H1 (cell line): ENCODE results near the gene NT5DC1. TPM values are rescaled to one million over a fixed set of nuclear protein-coding genes. Genes with fewer than 3 reads are reported as not detected.

Experiments used
- CTCF ChIA-PET: fragments of 300-600 bp; sonication (Branson Sonifier 250); formaldehyde crosslinking; loops from one replicate; lab custom pipeline; 2021; ENCODE audit not compliant: partially characterized antibody; lab: Charles Lee
- POLR2A ChIA-PET: fragments of 300-600 bp; sonication (Branson Sonifier 250); formaldehyde crosslinking; loops from one replicate; lab custom pipeline; 2021; ENCODE audit warnings: inconsistent platforms; ENCODE audit not compliant: partially characterized antibody; lab: Charles Lee
- DNase-seq, 2 experiments: peaks; one replicate each; pipeline versions ENCODE4 v3.0.0 to v3.0.0-alpha.2; 2010 to 2022; ENCODE audit warnings: low spot score in 2 of 2, low read depth in 1 of 2, mixed read lengths in 1 of 2
- FAIRE-seq: peaks from 2 replicates; lab custom pipeline; 2011; peaks lifted over from hg19 to GRCh38; lab: Jason Lieb, UNC
- H2AFZ ChIP-seq: 2 replicates; pipeline ENCODE4 v1.8.1; 2012; ENCODE audit warnings: low read length, inconsistent platforms
- H2AK5ac ChIP-seq: 2 replicates; pipeline ENCODE4 v1.6.1; 2013; ENCODE audit warnings: low read depth, low read length
- H2BK120ac ChIP-seq: replicated peaks from 2 replicates; pipeline ENCODE3; 2013; ENCODE audit warnings: low read depth, low read length, inconsistent platforms
- H2BK12ac ChIP-seq: 2 replicates; pipeline ENCODE4 v1.6.1; 2013; ENCODE audit warnings: low read depth, low read length
- H2BK15ac ChIP-seq: 2 replicates; pipeline ENCODE4 v1.6.1; 2013; ENCODE audit warnings: low read length
- H2BK20ac ChIP-seq: 2 replicates; pipeline ENCODE4 v1.6.1; 2013; ENCODE audit warnings: low read length
- H2BK5ac ChIP-seq: 2 replicates; pipeline ENCODE4 v1.6.1; 2013; ENCODE audit warnings: low read depth, low read length
- H3K14ac ChIP-seq: 2 replicates; pipeline ENCODE4 v1.6.1; 2013; ENCODE audit warnings: inconsistent platforms; ENCODE audit not compliant: insufficient read length
- H3K18ac ChIP-seq: 2 replicates; pipeline ENCODE4 v1.6.1; 2013; ENCODE audit warnings: low read length; ENCODE audit errors: extremely low read depth
- H3K23ac ChIP-seq: 2 replicates; pipeline ENCODE4 v1.6.1; 2013; ENCODE audit warnings: inconsistent platforms; ENCODE audit not compliant: insufficient read length
- H3K23me2 ChIP-seq: 2 replicates; pipeline ENCODE4 v1.6.1; 2013; ENCODE audit warnings: low read depth, low read length
- H3K27ac ChIP-seq: 2 replicates; pipeline ENCODE4 v1.6.1; 2011; ENCODE audit warnings: low read depth, low read length, inconsistent platforms
- H3K27me3 ChIP-seq, 4 experiments: replicated peaks in 1 of 4; 1 replicate in 1 of 4; 2 replicates in 3 of 4; pipeline versions ENCODE4 v1.6.1 to v1.8.1; 2011 to 2013; ENCODE audit warnings: low read length in 3 of 4, mild to moderate bottlenecking in 3 of 4, inconsistent platforms in 2 of 4, mixed read lengths in 2 of 4, moderate library complexity in 1 of 4; ENCODE audit not compliant: control insufficient read depth in 3 of 4, insufficient read depth in 3 of 4; ENCODE audit errors: extremely low read depth in 1 of 4
- H3K36me3 ChIP-seq, 4 experiments: 2 replicates each; pipeline versions ENCODE4 v1.6.1 to v1.8.1; 2011 to 2013; ENCODE audit warnings: mild to moderate bottlenecking in 4 of 4, low read length in 3 of 4, moderate library complexity in 2 of 4, control low read depth in 1 of 4, inconsistent platforms in 1 of 4; ENCODE audit not compliant: insufficient read depth in 4 of 4, control insufficient read depth in 2 of 4
- H3K4ac ChIP-seq: replicated peaks from 2 replicates; pipeline ENCODE3; 2013; ENCODE audit warnings: low read length, low read depth, mixed read lengths, inconsistent platforms; ENCODE audit not compliant: insufficient read length
- H3K4me1 ChIP-seq, 4 experiments: replicated peaks in 1 of 4; 1 replicate in 1 of 4; 2 replicates in 3 of 4; pipeline versions ENCODE4 v1.6.1 to v1.8.1; 2011 to 2013; ENCODE audit warnings: low read length in 3 of 4, inconsistent platforms in 2 of 4, mixed read lengths in 1 of 4; ENCODE audit not compliant: insufficient read depth in 4 of 4, control insufficient read depth in 3 of 4
- H3K4me2 ChIP-seq, 2 experiments: 2 replicates each; pipeline versions ENCODE4 v1.6.1 to v1.8.1; 2011 to 2013; ENCODE audit warnings: low read depth in 2 of 2, low read length in 2 of 2, control low read depth in 1 of 2, inconsistent platforms in 1 of 2, mild to moderate bottlenecking in 1 of 2; ENCODE audit not compliant: insufficient read depth in 1 of 2
- H3K4me3 ChIP-seq, 4 experiments: fragments of 200-600, 300-600 bp in 1 of 4; sonication (generic), shearing (Covaris generic), sonication (Bioruptor Twin) in 1 of 4; 2 replicates each; pipeline versions ENCODE4 v1.5.1 to v1.8.1; 2011 to 2016; ENCODE audit warnings: low read length in 4 of 4, low read depth in 3 of 4, control low read depth in 2 of 4, inconsistent platforms in 2 of 4, mild to moderate bottlenecking in 2 of 4, mixed read lengths in 1 of 4, moderate library complexity in 1 of 4; ENCODE audit not compliant: insufficient read depth in 2 of 4; ENCODE audit errors: extremely low read depth in 1 of 4
- H3K56ac ChIP-seq: replicated peaks from 2 replicates; pipeline ENCODE3; 2013; ENCODE audit warnings: low read depth, mild to moderate bottlenecking, mixed read lengths, low read length, inconsistent platforms; ENCODE audit not compliant: insufficient read length
- H3K79me1 ChIP-seq: 2 replicates; pipeline ENCODE4 v1.6.1; 2013; ENCODE audit warnings: low read depth, low read length, control low read depth
- H3K79me2 ChIP-seq, 2 experiments: 2 replicates each; pipeline versions ENCODE4 v1.6.1 to v1.8.1; 2012 to 2013; ENCODE audit warnings: low read length in 2 of 2, mild to moderate bottlenecking in 2 of 2, inconsistent platforms in 1 of 2; ENCODE audit not compliant: insufficient read depth in 2 of 2, control insufficient read depth in 1 of 2
- H3K9ac ChIP-seq, 4 experiments: replicated peaks in 1 of 4; 1 replicate in 1 of 4; 2 replicates in 3 of 4; pipeline versions ENCODE4 v1.6.1 to v1.8.1; 2011 to 2013; ENCODE audit warnings: low read depth in 3 of 4, low read length in 3 of 4, control low read depth in 2 of 4, mild to moderate bottlenecking in 2 of 4, moderate library complexity in 2 of 4, inconsistent platforms in 1 of 4; ENCODE audit errors: extremely low read depth in 1 of 4
- H3K9me3 ChIP-seq, 2 experiments: 2 replicates each; pipeline versions ENCODE4 v1.6.1 to v1.8.1; 2012 to 2013; ENCODE audit warnings: mild to moderate bottlenecking in 2 of 2, moderate library complexity in 2 of 2, control low read depth in 1 of 2, inconsistent platforms in 1 of 2, low read depth in 1 of 2, low read length in 1 of 2, mixed read lengths in 1 of 2; ENCODE audit not compliant: insufficient read depth in 2 of 2
- H4K20me1 ChIP-seq, 2 experiments: replicated peaks in 1 of 2; 2 replicates each; pipeline versions ENCODE3 to v1.8.1; 2011 to 2013; ENCODE audit warnings: inconsistent platforms in 2 of 2, low read length in 2 of 2, mild to moderate bottlenecking in 1 of 2; ENCODE audit not compliant: insufficient read depth in 2 of 2, control insufficient read depth in 1 of 2
- H4K5ac ChIP-seq: 2 replicates; pipeline ENCODE4 v1.6.1; 2013; ENCODE audit warnings: low read length, low read depth, mixed read lengths, inconsistent platforms; ENCODE audit not compliant: insufficient read length
- H4K8ac ChIP-seq: 2 replicates; pipeline ENCODE4 v1.8.0; 2013; ENCODE audit warnings: mild to moderate bottlenecking, moderate library complexity, low read length, inconsistent platforms; ENCODE audit not compliant: insufficient read depth; ENCODE audit errors: extremely low read depth
- H4K91ac ChIP-seq: replicated peaks from 2 replicates; pipeline ENCODE3; 2013; ENCODE audit warnings: low read length, mixed read lengths, inconsistent platforms; ENCODE audit not compliant: insufficient read length
- BCL11A ChIP-seq, 2 experiments: IDR thresholded peaks; one replicate each; pipeline ENCODE4 v1.6.1; 2011; ENCODE audit warnings: low read depth in 2 of 2, low read length in 2 of 2, mild to moderate bottlenecking in 2 of 2
- CBX5 ChIP-seq: fragments of 300-800, 300-1000 bp; sonication (generic); IDR thresholded peaks from 2 replicates; pipeline ENCODE4 v1.7.1; 2016; ENCODE audit warnings: antibody characterized with exemption, low read length, low read depth
- CHD1 ChIP-seq: IDR thresholded peaks from 2 replicates; pipeline ENCODE4 v1.6.1; 2012; ENCODE audit warnings: low read depth, low read length, improper control_type of control experiment
- FOSL1 ChIP-seq: IDR thresholded peaks from 2 replicates; pipeline ENCODE4 v1.6.1; 2011; ENCODE audit warnings: mild to moderate bottlenecking, low read depth, low read length, moderate library complexity; ENCODE audit not compliant: insufficient read depth
- HDAC2 ChIP-seq, 2 experiments: fragments of 300-600 bp in 1 of 2; sonication (generic) in 1 of 2; IDR thresholded peaks; 2 replicates each; pipeline ENCODE4 v1.6.1; 2011 to 2012; ENCODE audit warnings: low read depth in 2 of 2, low read length in 2 of 2, mild to moderate bottlenecking in 2 of 2, moderate library complexity in 2 of 2, borderline replicate concordance in 1 of 2, inconsistent platforms in 1 of 2
- JUN ChIP-seq: IDR thresholded peaks from 2 replicates; pipeline ENCODE4 v1.6.1; 2011; ENCODE audit warnings: low read depth, mild to moderate bottlenecking, improper control_type of control experiment, low read length
- MAFK ChIP-seq: IDR thresholded peaks from 2 replicates; pipeline ENCODE4 v1.6.1; 2012; ENCODE audit warnings: low read depth, mild to moderate bottlenecking, improper control_type of control experiment, low read length
- RAD21 ChIP-seq, 2 experiments: IDR thresholded peaks in 1 of 2; conservative IDR thresholded peaks in 1 of 2; 2 replicates each; pipeline ENCODE4 v1.6.1; 2011; ENCODE audit warnings: low read depth in 2 of 2, low read length in 2 of 2, improper control_type of control experiment in 1 of 2, inconsistent platforms in 1 of 2, mild to moderate bottlenecking in 1 of 2, moderate library complexity in 1 of 2
- SIRT6 ChIP-seq: IDR thresholded peaks from one replicate; pipeline ENCODE4 v1.7.1; 2012; ENCODE audit warnings: low read length, inconsistent platforms
- TAF7 ChIP-seq: optimal IDR thresholded peaks from 2 replicates; pipeline ENCODE3; 2011; ENCODE audit warnings: low read depth, mild to moderate bottlenecking, inconsistent platforms, low read length, moderate library complexity, borderline replicate concordance
- WGBS, 2 experiments: shearing (Covaris generic) in 1 of 2; methylation state at CpG; one replicate each; pipeline versions ENCODE4 v1.1.6 to v1.1.7; 2013 to 2015; ENCODE audit warnings: low lambda C conversion rate in 2 of 2, mixed read lengths in 2 of 2, inconsistent platforms in 1 of 2, low coverage in 1 of 2, missing lambda C conversion rate in 1 of 2; ENCODE audit not compliant: insufficient replicate concordance in 2 of 2, insufficient coverage in 1 of 2, insufficient read length in 1 of 2; ENCODE audit errors: extremely low coverage in 1 of 2, missing lambda C conversion rate in 1 of 2; 5-methylcytosine and 5-hydroxymethylcytosine counted together
- polyA plus RNA-seq, 7 experiments: library from polyadenylated mRNA; depleted of rRNA in 3 of 7; stranded (reverse) in 5 of 7; unstranded in 2 of 7; fragments of >200 nt in 5 of 7; fragments of 200-250 nt in 2 of 7; gene quantifications; 1 replicate in 5 of 7; 2 replicates in 1 of 7; 4 replicates in 1 of 7; pipeline versions ENCODE4 v1.2.1 to v1.2.3, GENCODE V29; 2011 to 2013; ENCODE audit warnings: missing spikeins in 2 of 7, mixed read lengths in 2 of 7
- total RNA-seq: library from RNA; stranded (reverse); fragmentation: NEBNext Ultra II Directional; extraction: Animal tissue kit (Norgen Biotek cat#: 25700); gene quantifications from 2 replicates; pipeline ENCODE4 v1.2.1, GENCODE V29; 2021

The NT5DC1 gene
- total and polyA plus RNA-seq, 2 of the 8 experiments (the other 6 are each of a cell fraction or from before 2014, with no cell fraction given): 25.3 to 72.7 TPM

DNA sequence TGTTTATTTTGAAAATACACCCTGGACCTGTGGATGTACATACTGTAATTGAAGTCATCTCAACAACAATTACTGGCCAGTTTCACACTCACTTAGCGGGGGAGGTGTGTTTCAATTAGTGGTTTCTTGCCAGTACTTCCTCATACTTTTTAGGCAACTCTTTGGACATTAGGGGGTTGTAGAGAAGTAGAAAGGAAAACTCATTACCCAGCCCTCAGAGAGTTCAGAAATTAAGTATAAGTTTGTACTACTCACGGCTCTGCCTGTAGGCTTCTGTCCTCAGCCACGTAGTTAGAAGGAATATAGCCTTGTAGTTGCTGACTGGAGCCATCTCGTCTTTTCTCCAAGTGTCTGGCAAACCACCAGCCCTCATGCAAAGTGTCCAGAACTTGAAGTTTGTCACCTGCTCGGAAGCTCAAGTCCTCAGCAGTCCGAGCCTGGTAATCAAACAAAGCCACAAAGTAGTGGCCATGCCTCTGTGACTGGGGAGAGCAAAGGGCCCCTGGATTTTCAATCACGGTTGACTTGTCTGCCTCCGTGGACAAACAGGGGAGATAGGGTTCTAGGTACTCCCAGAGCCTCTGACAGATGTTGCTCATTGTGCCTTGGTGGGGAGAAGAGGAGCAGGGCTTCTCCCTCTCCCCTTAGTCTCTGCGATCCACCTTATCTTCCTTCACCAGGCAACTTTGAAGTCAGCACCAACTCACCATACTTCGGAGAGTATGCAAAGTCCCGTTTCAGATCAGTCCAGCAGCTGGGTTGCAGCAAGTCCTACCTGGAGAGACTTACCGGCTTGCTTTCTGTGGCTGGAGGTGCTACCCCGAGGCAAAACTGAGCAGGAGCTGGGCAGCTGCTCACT, 40.7 kb upstream of the NT5DC1 start:
- Histone ChIP-seq H3K4me1 (no peaks in the 10 kb centered on the region), H2BK5ac (no peak overlapping the region), H3K4ac (no peak overlapping the region), H4K8ac (peak overlapping the region; percentile 58), H4K20me1 (no peaks in the 10 kb centered on the region), H2BK20ac (no peak overlapping the region), H3K23me2 (no peaks in the 10 kb centered on the region; the same call in 1 of the 2 replicates), H3K56ac (no peak overlapping the region), H3K27me3 (no peaks in the 10 kb centered on the region), H3K79me1 (no peaks in the 10 kb centered on the region), H3K36me3 (no peaks in the 10 kb centered on the region), H3K14ac (no peak overlapping the region), H2BK15ac (no peak overlapping the region), H2AK5ac (no peak overlapping the region), H3K27ac (no peak overlapping the region), H4K5ac (no peak overlapping the region), H2AFZ (peak overlapping the region; percentile 64; the same call in 1 of the 2 replicates), H3K23ac (no peak overlapping the region), H4K91ac (no peak overlapping the region), H3K9ac (no peak overlapping the region), H2BK120ac (no peak overlapping the region), H3K4me2 (no peak overlapping the region), H3K18ac (no peak overlapping the region), H3K79me2 (no peaks in the 10 kb centered on the region), H3K9me3 (no peaks in the 10 kb centered on the region), H2BK12ac (no peak overlapping the region), H3K4me3 (no peak overlapping the region)
- 90% methylated on average over 13 of the region's 13 CpGs; no CpG with 5 or more reads in 1 of the 2 experiments for WGBS, 2 experiments
- CTCF ChIA-PET: interaction anchor here (0.9 to 3.3 kb wide), 13 partner anchors 8 to 130 kb away, joined by 3 to 11 read pairs (median 4); partner anchors contain the start of gene NT5DC1
- TF ChIP-seq MAFK (no peak), JUN (no peak), HDAC2 (IDR thresholded peaks at IDR 0.05; ENCODE audit: borderline replicate concordance in 1 of 2, low read depth in 2 of 2, low read length in 2 of 2) (no peak), TAF7 (no peak), RAD21 (IDR thresholded peaks at IDR 0.05 in 1 of 2, conservative IDR thresholded peaks at IDR 0.05 in 1 of 2; ENCODE audit: low read depth in 2 of 2, low read length in 2 of 2) (no peak), BCL11A (IDR thresholded peaks at IDR 0.05; ENCODE audit: low read depth in 2 of 2, low read length in 2 of 2) (no peak), CHD1 (no peak), FOSL1 (no peak), CBX5 (no peak), SIRT6 (no peak)
- no peak for FAIRE-seq
- no peak for DNase-seq
- POLR2A ChIA-PET: no interaction called here
